Stimulated activated CD8-positive, alpha-beta memory T cell treated with anti-CD3 and anti-CD28 coated beads, Interleukin-7, amount 100 ng/mL, for 4 hours (primary cell): ENCODE results near the gene LAMA1.

Experiments
- DNase-seq, 2 donors: peaks; one replicate each; pipeline ENCODE4 v3.0.0-alpha.2; 2020; ENCODE audit warnings: low read depth in 2 of 2

Gene LAMA1

DNA sequence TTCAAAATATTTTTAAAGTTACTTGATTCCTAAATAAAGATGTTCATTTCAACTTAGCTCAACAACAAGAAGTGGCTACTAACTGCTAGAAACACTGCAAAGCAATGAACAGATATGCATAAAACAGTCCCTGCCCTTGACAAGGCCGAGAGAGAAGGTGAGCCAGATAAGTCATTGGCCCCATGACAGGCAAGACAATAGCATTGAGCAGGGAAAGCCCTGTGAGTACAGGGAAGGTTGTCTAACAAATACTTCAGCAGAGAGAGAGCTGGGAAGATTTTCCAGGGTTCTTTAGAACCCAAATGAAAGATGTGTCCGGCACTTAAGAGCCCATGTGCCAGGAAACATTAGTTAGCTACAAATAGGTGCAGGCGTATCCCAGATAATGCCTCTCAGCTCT, 4.7 kb downstream of the LAMA1 start:
- no peak for DNase-seq

DNA sequence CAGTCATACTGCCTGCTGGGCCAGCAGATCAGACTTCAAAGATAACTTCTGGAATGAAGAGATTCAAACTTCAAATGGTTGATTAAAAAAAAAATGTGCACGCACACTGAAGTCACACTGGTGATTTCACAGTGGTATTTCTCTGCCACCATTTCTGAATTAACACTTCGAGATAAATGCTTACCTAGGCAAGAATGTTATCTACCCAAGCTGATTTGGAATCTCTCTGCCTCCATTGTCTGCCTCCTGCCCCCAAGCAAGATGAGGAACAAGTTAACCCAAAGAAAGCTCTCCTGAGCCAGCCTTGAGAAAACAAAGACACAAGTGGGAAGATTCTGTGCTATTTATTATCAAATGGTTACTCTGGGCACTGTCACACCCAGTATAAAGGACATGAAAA, 6.5 kb downstream of the LAMA1 start:
- no peak for DNase-seq

DNA sequence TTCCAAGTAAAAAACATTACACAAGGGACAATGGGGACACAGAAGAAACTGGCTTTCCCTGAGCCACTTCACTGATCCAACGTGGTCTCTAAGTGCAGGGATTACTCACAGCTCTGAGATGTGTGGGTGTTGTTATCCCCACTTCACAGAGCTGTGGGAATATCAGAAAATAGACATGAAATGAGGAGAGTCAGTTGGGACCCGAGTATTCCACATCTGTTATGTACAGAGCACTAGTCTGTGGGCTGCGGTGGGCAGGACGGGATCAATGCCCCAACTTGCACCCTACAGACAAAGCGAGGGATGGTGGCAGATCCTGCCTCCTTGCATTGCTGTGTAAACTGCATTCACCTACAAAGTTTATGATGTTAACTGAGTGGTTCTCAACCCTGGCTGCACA, 11.7 kb downstream of the LAMA1 start:
- DNase-seq = no peak

DNA sequence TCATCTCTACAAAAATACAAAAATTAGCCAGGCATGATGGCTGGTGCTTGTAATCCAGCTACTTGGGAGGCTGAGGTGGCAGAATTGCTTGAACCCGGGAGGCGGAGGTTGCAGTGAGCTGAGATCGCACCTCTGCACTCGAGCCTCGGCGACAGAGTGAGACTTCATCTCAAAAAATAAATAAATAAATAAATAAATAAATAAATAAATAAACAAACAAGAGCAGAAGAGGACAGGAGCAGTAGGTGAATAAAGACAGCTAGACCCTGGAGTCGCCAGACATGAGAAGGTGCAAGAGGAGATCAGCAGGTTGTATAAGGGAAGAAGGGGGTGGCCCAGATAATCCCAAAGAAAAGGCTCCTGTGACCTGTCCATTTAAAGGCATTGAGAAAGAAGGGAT, 12.3 kb downstream of the LAMA1 start:
- DNase-seq = no peak

DNA sequence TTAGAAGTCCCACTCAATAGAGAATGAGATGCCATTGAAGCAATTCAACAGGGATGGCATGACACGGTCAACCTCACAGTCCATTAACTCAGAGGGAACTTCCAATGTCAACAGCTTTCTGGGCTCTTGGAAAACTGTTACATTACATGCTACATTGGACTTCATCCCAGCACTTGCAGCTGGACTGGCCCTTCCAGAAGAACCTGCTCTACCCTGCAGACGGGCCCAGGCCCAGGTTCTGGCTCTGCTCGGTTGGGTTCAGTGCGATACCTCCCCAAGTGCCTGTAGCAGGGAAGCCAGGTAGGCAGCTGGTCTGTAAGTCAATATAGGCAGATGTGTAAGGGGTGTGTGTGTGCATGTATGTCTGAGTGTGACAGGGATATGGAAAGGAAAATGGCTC, 12.9 kb downstream of the LAMA1 start:
- no peak for DNase-seq

DNA sequence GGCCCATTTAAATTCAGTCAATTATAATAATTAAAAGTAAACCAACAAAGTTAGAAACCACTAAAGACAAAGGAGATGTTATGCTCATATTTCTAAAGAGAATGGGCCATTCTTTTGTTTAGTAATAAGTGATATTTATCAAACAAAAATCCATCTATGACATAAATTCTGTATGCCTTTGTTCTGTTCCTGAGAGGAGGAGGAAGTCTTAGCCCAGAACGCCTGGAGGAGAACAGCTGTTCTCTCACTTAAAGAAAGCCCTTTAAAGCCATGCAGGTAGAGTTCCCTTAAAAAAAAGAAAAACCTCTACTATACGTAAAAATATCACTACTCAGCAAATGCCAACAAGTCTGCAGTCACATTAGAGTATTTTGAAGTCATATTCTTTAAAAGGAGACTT, 15.5 kb downstream of the LAMA1 start:
- no peak for DNase-seq

DNA sequence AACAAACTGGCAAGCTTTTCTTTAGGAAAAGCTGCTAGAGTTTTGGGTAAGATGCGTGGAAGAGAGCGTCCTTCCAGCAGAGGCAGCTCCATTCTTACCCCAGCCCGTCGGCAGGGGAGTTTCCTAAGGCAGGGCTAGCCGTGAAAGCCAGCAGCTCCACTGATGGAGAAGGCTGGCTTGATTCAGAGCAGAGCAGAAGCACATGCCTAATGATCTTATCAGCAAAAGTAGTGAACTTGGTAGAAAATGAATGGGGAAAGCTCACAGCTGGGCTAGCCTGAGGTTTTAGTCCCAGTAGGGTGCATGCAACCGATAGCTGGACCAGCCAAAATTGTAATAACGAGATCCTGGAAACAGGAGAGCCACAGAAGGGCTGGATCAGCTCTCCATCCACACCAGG, 20.8 kb downstream of the LAMA1 start:
- DNase-seq = no peak

DNA sequence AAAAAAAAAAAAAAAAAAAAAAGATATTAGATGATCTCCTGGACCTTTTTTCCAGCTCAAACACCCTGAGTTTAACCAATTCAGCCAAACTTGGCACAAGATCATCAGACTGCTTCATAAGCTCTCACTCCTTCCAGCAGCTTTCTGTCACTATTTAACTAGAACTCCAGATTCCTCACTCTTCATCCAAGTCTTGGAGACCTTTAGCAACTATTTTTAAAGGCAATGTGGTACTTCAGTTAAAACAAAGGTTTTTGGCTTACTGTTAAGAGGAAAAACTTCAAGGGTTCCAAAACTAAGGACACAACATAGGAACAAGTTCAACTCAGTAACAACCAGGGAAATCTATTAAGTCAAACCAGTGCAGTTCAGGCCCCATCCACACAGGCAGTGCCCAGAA, 23.2 kb downstream of the LAMA1 start:
- DNase-seq = no peak

DNA sequence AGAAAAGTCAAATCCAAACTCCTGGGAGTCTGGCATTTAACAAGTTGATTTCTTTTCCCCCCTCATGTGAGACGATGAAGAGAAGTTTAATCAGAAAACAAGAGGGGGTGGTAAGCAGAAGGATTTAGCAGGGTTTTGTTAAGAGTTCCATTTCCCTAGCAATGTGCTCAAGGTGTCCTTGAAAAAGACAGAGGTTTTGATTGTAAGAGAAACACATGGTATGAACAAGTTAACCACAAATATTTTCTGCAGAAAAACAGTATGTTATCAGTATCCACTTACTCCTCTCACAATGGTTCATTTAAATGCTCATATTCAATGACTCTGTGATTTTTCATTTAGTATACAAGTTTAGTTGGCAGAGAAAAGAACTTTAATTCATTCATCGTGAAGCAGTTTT, 26.8 kb downstream of the LAMA1 start:
- DNase-seq = no peak

DNA sequence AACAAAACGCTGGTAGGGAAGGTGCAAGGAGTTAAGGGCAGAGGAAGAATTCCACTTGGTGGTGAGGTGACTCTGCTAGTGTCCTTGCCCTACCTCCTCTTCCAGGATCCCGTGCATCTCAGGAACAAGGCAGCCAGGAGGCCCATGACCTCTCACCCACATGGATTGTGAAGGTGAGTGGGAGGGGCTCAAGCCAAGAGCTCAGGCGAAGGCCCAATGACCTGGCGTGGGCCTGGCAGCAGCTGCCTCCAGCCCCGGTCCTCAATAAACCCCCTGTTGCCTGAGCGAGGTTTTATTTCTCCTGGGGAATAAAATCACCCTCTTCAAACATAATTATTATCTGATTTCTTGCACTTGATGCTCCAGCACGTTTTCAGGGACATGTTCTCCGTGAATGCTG, 28.2 kb downstream of the LAMA1 start:
- no peak for DNase-seq

DNA sequence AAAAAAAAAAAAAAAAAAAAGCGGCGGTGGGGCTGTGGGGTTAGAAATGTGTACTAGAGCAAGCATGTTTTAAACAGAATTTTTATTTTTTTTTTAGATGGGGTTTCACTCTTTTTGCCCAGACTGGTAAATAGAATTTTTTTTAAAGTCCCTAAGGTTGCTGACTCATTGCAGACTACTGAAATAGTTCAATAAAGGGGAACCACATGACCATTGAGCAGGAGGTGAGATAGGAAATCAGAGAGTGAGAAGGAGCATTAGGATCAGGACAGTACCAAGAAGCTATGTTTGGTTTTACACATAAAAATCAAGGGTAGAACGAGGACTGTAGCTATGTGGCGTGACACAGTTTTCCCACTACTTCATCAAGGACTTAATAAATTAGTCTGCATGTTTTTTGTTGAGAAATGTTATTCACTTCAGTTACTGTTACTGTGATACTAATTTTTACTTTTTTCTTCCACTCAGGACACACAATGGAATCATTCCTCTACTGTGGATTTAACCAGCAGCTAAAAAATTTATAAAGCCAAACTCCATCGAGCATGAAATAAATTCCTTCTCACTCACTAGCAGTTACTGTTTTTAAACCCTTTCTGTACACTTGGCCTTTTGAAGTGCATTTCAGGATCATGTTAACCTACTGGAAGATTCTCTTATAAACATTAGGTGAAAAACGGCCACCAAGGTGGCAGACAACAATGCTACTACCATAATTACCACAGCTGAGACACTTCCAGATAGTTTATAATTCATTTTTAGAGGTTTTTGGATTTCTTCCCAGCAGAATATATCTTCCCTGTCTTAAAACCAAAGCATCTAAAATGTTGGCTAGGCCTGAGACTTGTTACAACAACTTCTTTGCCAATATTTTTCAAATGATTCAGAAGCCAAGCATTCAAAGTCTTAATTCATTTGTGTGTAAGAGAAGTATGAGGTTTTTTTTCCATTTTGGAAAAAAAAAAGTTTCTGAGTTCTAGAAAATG, 33.2 kb downstream of the LAMA1 start:
- no peak for DNase-seq

DNA sequence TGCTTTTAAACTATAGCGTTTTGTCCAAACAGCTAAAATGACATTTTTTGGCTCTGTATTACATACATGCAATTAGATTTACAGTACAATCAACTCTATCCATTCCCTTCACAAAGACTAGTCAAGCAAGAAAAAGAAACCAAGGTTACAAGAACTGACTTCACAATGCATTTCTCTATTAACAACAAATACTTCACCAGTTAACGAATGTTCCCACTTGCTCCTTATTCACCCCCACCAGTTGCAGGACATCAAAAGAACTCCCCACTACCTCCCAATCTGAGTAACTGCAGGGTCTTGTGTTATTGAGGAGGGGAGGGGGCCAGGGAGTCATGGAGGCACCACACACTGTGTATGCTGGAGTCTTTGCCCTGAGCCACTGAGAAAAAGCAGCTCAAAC, 34.9 kb downstream of the LAMA1 start:
- no peak for DNase-seq

DNA sequence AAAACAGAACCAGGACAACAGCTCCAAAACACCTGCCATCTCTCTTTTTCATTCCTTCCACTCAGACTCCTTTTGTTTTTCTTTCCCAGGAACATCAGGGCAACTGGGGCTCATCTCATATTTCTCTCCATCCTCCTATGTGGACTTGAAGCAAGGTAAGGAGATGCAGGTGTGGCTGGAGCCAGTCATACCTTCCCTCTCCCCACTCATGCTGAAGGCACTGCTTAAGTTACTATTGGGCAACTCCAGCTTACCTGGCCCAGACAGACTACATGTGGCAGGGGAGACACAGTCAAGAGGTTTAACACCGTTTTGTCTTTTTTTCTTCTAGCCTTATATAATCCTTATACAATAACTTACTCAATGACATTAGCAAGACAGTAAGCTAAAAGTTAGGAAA, 38.4 kb downstream of the LAMA1 start:
- no peak for DNase-seq

DNA sequence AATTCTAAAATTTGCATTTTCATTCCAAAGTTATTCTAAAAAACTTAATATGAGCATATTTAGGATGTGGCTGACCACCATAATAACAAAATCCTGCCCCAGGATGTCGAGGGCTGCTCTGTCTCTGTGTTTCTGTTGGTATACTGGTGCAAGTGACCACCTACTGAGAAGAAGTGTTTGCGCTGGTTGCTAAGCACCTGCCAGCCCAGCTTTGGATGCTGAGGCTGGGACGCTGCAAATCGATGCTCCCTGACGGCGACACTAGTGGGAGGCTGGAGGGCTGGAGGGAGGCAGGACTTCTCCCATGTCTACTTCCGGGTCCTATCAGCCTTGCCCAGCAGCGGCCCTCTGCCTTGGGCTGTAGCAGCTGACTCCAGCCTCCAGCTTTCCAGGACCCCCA, 45.0 kb downstream of the LAMA1 start:
- DNase-seq = no peak

DNA sequence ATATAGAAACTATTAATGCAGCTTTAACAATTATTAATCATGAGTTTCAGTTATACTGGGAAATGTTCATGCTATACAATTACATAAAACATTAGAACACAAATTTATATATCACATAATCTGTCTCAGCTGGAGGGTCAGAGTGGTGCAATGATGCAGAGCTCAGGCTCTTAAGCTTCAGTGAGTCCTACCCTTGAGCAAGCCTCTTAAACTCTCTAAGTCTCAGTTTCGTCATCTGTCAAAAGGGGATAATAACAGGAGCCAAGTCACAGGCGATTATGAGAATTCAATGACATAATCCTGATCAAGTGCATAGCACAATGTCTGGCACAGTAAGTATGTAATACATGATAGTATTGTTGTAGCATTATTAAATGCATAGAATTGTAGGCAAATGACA, 46.0 kb downstream of the LAMA1 start:
- no peak for DNase-seq

DNA sequence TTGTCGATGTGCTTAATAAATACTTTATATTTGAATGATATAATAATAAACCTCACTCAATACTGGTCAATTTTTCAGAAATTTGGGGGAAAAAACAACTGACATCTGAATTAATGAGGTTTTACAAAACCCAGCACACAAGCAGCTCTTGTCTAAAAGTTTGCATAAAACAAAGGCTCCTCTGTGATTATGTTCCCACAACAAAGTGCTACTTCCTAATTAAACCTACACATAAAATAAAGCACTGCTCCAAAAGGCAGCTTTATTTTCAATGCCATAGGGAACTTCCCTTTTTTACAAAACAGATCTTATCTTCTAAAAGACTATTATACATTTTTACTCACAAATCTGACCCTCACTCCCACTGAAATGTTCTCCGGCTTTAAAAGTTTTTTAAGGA, 47.1 kb downstream of the LAMA1 start:
- DNase-seq = no peak

DNA sequence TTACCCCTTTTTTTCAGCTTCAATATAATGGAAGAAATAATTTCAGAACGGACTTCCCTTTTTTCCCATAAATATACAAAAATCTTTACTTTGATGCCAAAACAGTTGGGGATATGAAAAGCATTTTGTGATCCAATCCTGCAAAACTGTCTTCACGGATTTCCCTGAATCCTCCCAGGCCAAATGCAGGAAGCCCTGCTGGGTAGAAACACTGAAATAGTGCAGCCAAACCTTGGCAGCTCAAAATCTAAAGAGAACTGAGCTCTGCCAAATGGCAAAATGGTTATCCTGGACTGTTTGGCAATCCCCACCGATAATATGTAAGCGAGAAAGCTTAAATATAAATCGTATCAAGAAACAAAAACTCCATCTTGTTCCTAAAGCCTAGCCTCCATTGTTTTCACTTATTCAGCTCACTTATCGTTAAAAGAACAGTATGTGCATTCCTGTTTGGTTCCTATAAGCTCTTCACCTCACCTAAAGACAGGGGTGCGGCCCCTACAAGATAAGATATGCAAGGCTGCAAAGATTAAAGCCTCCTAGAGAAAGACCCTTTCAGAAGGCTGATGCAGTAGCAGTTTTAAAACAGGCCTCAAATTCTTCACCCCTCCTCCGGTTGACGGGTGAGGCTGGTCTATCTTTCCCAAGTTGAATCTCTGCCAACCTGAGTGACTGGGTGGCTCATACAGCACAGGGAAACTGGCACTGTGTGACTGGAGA, 48.6 kb downstream of the LAMA1 start:
- no peak for DNase-seq

DNA sequence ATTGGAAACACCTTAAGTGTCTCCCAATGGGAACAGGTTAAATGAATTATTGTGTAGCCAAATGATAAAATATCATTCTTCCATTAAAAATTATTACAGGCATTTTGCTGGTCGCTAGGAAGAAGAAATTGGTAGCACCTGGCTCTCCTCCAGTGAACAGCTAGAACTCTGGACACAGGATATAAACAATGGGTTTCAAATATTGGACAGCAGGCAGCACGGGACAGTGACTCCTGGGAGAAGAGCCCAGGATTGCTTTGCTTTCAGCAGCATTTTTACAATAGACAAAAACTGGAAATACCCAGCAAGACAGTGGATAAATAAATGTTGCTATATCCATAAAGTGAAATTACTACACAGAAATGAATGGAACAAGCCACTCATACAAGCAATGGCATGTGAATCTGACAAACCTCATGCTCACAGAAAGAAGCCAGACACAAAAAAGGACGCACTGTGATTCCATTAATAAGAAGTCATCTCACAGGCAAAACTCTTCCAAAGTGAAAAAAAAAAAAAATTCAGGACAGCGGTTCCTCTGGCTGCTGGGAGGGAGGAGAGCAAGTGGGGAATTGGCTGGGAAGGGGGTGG, 50.5 kb downstream of the LAMA1 start:
- no peak for DNase-seq

DNA sequence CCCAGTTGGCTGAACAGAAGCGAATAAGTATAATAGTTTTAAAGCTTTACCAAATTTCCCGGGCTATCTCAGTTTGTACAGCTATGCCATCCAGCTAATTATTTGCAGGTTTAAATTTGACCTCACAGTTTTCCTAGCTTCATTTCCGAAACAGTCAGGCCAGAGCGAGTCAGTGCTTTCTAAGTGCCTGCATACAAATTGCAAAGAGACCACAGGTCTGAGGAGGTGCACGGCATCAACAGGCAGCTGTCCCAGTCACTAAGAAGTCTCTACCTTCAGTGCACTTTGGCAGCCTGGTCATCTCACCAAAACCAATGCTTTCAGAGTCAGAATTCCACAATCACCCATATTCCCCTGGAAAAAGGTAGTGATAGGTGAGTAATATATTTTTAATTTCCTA, 51.9 kb downstream of the LAMA1 start:
- no peak for DNase-seq

DNA sequence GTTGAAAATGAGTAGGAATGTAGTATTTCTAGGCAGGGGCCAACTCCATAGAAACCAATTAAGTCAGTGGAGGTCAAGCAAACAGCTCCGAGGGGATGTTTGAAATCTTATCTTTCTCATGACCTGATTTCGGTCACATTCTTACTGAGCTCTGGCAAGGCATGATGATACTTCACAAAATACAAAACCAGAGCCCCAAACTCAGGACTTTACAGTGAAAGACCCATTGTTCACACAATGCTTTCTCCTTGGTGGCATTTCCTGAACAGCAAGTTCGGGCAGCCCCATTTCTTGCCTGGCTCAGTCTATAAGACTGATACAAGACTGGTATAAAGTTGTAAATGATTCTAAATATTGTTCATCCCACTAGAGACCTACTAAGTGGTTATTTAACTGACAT, 53.3 kb downstream of the LAMA1 start:
- DNase-seq = no peak

DNA sequence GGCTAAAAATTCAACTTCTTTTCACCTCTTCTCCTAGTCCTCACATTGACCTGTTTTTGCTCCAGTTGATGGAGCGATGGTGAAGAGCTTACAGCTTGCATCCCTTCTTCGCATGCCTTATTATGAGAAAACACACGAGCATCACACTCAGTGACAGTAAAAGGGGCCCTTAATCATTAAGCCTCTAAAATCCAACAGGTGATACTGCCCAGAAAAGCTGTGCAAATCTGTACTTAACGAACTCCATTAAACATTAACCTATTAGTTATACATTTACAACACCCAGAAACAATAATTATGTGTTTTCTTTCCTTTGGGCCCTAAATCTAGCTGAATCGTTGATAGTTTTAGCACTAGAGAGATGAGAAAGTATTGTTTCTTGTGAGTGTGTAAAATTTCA, 54.8 kb downstream of the LAMA1 start:
- DNase-seq = no peak

DNA sequence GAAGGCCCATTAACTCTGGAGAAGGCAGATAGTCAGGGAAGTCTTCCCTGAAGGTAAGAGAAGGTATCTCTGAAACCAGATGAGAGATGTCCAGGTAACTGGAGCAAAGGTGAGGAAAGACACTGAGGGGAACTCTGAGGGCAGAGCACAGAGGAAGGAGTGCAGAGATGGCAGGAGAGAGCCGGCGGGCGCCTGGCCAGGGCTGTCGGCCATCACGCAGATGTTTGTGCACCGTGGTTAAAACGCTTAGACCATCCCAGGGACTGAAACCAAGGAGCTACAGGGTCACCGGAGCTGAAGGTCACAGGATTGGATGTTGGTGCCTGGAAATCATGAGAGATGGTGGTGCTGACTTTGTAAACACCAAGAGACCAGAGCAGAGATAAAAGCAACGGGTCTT, 55.4 kb downstream of the LAMA1 start:
- no peak for DNase-seq

DNA sequence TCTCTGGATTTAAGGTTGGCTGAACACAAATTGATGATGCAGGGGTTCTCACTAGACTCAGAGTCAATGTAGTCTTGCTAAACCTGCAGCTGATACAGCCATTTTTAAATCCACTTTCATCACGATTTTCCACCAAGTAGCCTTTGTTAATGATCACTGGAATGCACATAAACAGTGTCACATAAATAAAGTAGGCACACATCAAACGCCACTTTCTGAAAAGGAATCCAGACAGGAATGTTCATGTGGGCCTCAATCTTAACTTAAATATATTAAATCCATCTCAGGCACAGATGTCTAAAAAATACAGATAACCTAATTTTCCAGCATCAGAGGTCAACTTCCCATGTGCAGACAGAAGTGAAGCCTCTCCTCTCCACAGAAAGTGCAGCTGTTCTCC, 58.3 kb downstream of the LAMA1 start:
- DNase-seq = no peak
